HepG2 (cell line): ENCODE measurements around the gene RASGRP4. TPM values are rescaled to one million over a fixed set of nuclear protein-coding genes. Genes with fewer than 3 reads are reported as not detected.

ENCODE experiments used
- ATAC-seq: fragments of 200-7000 bp; cut with Tn5 transposase; 3 replicates; pipeline ENCODE4 v1.9.1; 2020; ENCODE audit warnings: mild to moderate bottlenecking, moderate library complexity
- BruUV-seq: library from RNA; stranded (reverse); fragments of 400-500 nt; replicated peaks from 2 replicates; lab custom pipeline; 2021; lab: Mats Ljungman, UMichigan
- CTCF ChIA-PET: fragments of 300-600 bp; formaldehyde crosslinking; extraction: SDS; loops from one replicate; lab custom pipeline; 2021; ENCODE audit warnings: low total read pairs, inconsistent platforms, low intra/inter-chr PET ratio; lab: Yijun Ruan, JAX
- POLR2A ChIA-PET: fragments of 350-600 bp; sonication (Branson Sonifier 250); formaldehyde crosslinking; loops from one replicate; lab custom pipeline; 2020; ENCODE audit warnings: antibody characterized with exemption, inconsistent platforms; lab: Yijun Ruan, JAX
- DNase-seq: peaks from one replicate; pipeline ENCODE4 v3.0.0-alpha.2; 2015; ENCODE audit warnings: low spot score
- FAIRE-seq: peaks from 3 replicates; lab custom pipeline; 2011; peaks lifted over from hg19 to GRCh38; lab: Jason Lieb, UNC
- H2AFZ ChIP-seq: one replicate; pipeline ENCODE4 v1.6.1; 2011; ENCODE audit warnings: low read length, inconsistent platforms
- H3K27ac ChIP-seq: fragments of 300-600 bp; 3 replicates; pipeline ENCODE4 v1.8.0; 2011; ENCODE audit warnings: mixed run types, mild to moderate bottlenecking, mixed read lengths, low read length, inconsistent platforms; ENCODE audit not compliant: insufficient read depth; ENCODE audit errors: extremely low read length
- H3K27me3 ChIP-seq, 2 experiments: fragments of 200-600 bp in 1 of 2; 2 replicates in 1 of 2; 3 replicates in 1 of 2; pipeline versions ENCODE4 v1.6.0 to v1.8.0; 2011; ENCODE audit warnings: low read length in 2 of 2, mild to moderate bottlenecking in 2 of 2, moderate library complexity in 2 of 2, inconsistent platforms in 1 of 2; ENCODE audit not compliant: insufficient read depth in 2 of 2, control insufficient read depth in 1 of 2
- H3K36me3 ChIP-seq, 2 experiments: fragments of 200-600 bp in 1 of 2; replicated peaks in 1 of 2; 2 replicates in 1 of 2; 3 replicates in 1 of 2; pipeline versions ENCODE4 v1.5.1 to v1.8.0; 2011; ENCODE audit warnings: low read length in 2 of 2, inconsistent platforms in 1 of 2; ENCODE audit not compliant: insufficient read depth in 2 of 2, control insufficient read depth in 1 of 2
- H3K4me1 ChIP-seq: 2 replicates; pipeline ENCODE4 v1.5.1; 2012; ENCODE audit warnings: low read length, inconsistent platforms; ENCODE audit not compliant: insufficient read depth
- H3K4me2 ChIP-seq: 2 replicates; pipeline ENCODE4 v1.6.0; 2011; ENCODE audit warnings: low read depth, low read length, inconsistent platforms
- H3K4me3 ChIP-seq, 3 experiments: fragments of 200-600 bp in 1 of 3; sonication (generic), shearing (Covaris generic) in 1 of 3; replicated peaks in 1 of 3; 2 replicates each; pipeline ENCODE4 v1.5.1; 2011 to 2016; ENCODE audit warnings: low read length in 3 of 3, inconsistent platforms in 2 of 3, low read depth in 2 of 3, mild to moderate bottlenecking in 2 of 3, control low read depth in 1 of 3, mixed read lengths in 1 of 3; ENCODE audit not compliant: insufficient read depth in 1 of 3
- H3K79me2 ChIP-seq: one replicate; pipeline ENCODE4 v1.6.1; 2011; ENCODE audit warnings: low read length, inconsistent platforms; ENCODE audit not compliant: insufficient read depth
- H3K9ac ChIP-seq: 2 replicates; pipeline ENCODE4 v1.6.0; 2011; ENCODE audit warnings: mild to moderate bottlenecking, low read depth, low read length, inconsistent platforms; ENCODE audit not compliant: insufficient read depth
- H3K9me3 ChIP-seq: 2 replicates; pipeline ENCODE4 v1.5.1; 2012; ENCODE audit warnings: mild to moderate bottlenecking, low read length
- H4K20me1 ChIP-seq: 2 replicates; pipeline ENCODE4 v1.6.0; 2011; ENCODE audit warnings: inconsistent platforms, mild to moderate bottlenecking, low read length, moderate library complexity; ENCODE audit not compliant: insufficient read depth
- ARNTL ChIP-seq: sonication (generic); formaldehyde crosslinking; IDR thresholded peaks from 2 replicates; pipeline ENCODE4 v1.4.0; 2020; ENCODE audit warnings: mild to moderate bottlenecking, missing genetic modification reagents
- ELF3 ChIP-seq: IDR thresholded peaks from 2 replicates; pipeline ENCODE4 v1.6.1; 2016; ENCODE audit warnings: missing genetic modification reagents, missing compliant biosample characterization
- GATAD2A ChIP-seq: IDR thresholded peaks from 2 replicates; pipeline ENCODE4 v1.6.1; 2016
- KAT2B ChIP-seq: fragments of 150-350 bp; IDR thresholded peaks from 2 replicates; pipeline ENCODE4 v1.6.1; 2014; ENCODE audit warnings: low read depth, low read length, borderline replicate concordance
- SMAD1 ChIP-seq: sonication (generic); formaldehyde crosslinking; IDR thresholded peaks from 2 replicates; pipeline ENCODE4 v1.4.0; 2020; ENCODE audit warnings: missing genetic modification reagents, low read depth, mild to moderate bottlenecking, borderline replicate concordance
- ZNF331 ChIP-seq: sonication (generic); formaldehyde crosslinking; IDR thresholded peaks from 2 replicates; pipeline ENCODE4 v1.4.0; 2020; ENCODE audit warnings: missing genetic modification reagents
- ZNF333 ChIP-seq: sonication (generic); formaldehyde crosslinking; IDR thresholded peaks from 2 replicates; pipeline ENCODE4 v1.4.0; 2020; ENCODE audit warnings: mild to moderate bottlenecking, missing genetic modification reagents, borderline replicate concordance
- ZNF737 ChIP-seq: sonication (generic); formaldehyde crosslinking; IDR thresholded peaks from 2 replicates; pipeline ENCODE4 v1.5.0; 2020; ENCODE audit warnings: missing genetic modification reagents, mild to moderate bottlenecking, borderline replicate concordance
- WGBS: methylation state at CpG from one replicate; pipeline ENCODE4 v1.1.6; 2017; ENCODE audit warnings: low lambda C conversion rate; 5-methylcytosine and 5-hydroxymethylcytosine counted together
- in situ Hi-C: cut with HindIII; loops from 2 replicates; pipeline ENCODE4 v1.10.0; 2017; ENCODE audit warnings: low pct_unique_long_range_greater_than_20kb; ENCODE audit not compliant: extremely low pct_ligation_motif_present
- intact Hi-C: fragments of 100-400 bp; cut with micrococcal nuclease; formaldehyde crosslinking; loops from one replicate; pipeline ENCODE4 v1.10.0; 2022; ENCODE audit not compliant: unreplicated experiment
- polyA plus RNA-seq, 8 experiments: library from polyadenylated mRNA; depleted of rRNA in 3 of 8; stranded (reverse) in 7 of 8; unstranded in 1 of 8; fragments of >200 nt; fragmentation: Illumina TruSeq in 4 of 8; extraction: Trizol in 4 of 8; gene quantifications; 2 replicates each; pipeline versions ENCODE4 v1.2.1 to v1.2.3, GENCODE V29; 2011 to 2016; ENCODE audit warnings: low read depth in 4 of 8, missing spikeins in 1 of 8, mixed read lengths in 1 of 8; ENCODE audit not compliant: insufficient read depth in 1 of 8
- total RNA-seq, 5 experiments: library from RNA; depleted of rRNA; stranded (reverse); fragments of >200 nt; fragmentation: Illumina TruSeq; extraction: Trizol; gene quantifications; 2 replicates each; pipeline ENCODE4 v1.2.3, GENCODE V29; 2016; ENCODE audit warnings: low read depth in 1 of 5
- TF ChIP-seq, protein P1 (sequence below): sonication (generic); formaldehyde crosslinking; IDR thresholded peaks from 2 replicates; pipeline ENCODE4 v1.4.0; 2020; ENCODE audit warnings: missing genetic modification reagents
- TF ChIP-seq, protein P2 (sequence below): IDR thresholded peaks from 2 replicates; pipeline ENCODE4 v1.6.1; 2016; ENCODE audit warnings: mild to moderate bottlenecking
- TF ChIP-seq, protein P3 (sequence below): sonication (generic); formaldehyde crosslinking; IDR thresholded peaks from 2 replicates; pipeline ENCODE4 v1.5.0; 2020; ENCODE audit warnings: mild to moderate bottlenecking, missing genetic modification reagents
- TF ChIP-seq, protein P4 (sequence below): sonication (generic); formaldehyde crosslinking; IDR thresholded peaks from 2 replicates; pipeline ENCODE4 v1.5.1; 2020; ENCODE audit warnings: mild to moderate bottlenecking, moderate library complexity, missing genetic modification reagents
- TF ChIP-seq, protein P5 (sequence below): conservative IDR thresholded peaks from 2 replicates; pipeline ENCODE4 v1.6.1; 2018; ENCODE audit warnings: missing genetic modification reagents

RASGRP4 gene
- total and polyA plus RNA-seq, 2 of the 13 experiments (the other 11 are each of a cell fraction or from before 2014, with no cell fraction given): not detected

DNA sequence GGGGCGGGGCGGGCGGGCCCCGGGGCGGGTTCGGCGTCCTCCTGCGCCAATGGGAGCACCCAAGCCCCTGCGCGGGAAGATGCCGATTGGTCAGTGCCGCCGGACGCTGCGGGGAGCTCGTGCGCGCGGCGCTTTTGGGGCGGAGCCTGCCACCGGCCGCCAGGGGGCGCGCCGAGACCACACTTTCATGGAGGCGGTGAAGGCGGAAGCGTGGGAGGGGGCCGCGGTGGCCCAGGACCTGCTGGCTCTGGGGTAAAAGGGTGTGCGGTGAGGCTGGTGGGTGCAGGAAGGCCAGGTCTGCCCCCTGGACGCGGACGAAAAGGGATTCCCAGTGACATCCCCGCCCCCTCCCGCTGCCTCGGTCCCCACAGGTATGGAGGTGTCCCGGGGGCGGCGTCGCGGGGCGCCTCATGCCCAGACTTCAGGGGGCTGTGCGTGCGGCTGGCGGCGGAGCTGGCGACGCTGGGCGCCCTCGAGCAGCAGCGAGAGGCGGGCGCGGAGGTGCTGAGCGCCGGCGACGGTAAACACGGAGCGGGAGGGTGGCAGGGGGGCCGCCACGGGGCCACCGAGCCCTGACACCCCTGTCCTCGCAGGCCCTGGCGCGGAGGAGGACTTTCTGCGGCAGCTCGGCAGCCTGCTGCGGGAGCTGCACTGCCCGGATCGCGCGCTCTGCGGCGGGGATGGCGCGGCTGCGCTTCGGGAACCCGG is 22.9 kb downstream of the RASGRP4 start, which contains the start of gene FAM98C (continued):
- TF ChIP-seq, protein P1, sequence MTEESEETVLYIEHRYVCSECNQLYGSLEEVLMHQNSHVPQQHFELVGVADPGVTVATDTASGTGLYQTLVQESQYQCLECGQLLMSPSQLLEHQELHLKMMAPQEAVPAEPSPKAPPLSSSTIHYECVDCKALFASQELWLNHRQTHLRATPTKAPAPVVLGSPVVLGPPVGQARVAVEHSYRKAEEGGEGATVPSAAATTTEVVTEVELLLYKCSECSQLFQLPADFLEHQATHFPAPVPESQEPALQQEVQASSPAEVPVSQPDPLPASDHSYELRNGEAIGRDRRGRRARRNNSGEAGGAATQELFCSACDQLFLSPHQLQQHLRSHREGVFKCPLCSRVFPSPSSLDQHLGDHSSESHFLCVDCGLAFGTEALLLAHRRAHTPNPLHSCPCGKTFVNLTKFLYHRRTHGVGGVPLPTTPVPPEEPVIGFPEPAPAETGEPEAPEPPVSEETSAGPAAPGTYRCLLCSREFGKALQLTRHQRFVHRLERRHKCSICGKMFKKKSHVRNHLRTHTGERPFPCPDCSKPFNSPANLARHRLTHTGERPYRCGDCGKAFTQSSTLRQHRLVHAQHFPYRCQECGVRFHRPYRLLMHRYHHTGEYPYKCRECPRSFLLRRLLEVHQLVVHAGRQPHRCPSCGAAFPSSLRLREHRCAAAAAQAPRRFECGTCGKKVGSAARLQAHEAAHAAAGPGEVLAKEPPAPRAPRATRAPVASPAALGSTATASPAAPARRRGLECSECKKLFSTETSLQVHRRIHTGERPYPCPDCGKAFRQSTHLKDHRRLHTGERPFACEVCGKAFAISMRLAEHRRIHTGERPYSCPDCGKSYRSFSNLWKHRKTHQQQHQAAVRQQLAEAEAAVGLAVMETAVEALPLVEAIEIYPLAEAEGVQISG (CRISPR knock-in tag): peak; percentile 68

DNA sequence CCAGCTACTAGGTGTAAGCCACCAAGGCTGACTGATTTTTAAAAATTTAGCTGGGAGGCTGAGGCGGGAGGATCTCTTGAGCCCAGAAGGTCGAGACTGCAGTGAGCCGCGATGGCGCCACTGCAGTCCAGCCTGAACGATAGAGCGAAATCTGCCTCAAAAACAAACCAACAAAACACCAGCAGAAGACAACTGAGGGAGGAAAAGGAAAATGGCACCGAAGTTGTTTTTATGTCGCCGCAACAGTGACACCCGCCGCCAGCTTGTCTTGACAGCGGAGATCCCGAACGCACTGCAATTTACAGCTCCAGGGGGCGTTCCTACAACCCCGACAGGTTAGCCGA is 23.4 kb downstream of the RASGRP4 start:
- intact Hi-C loops: loop anchor here (5.0 kb wide), 1 partner anchor 230 kb away; no protein-coding TSS in a partner anchor
- H3K4me3 ChIP-seq: peak overlapping the region in 2 of 3 experiments; percentile 27 to 86; a peak in 3 of 6 replicates
- TF ChIP-seq SMAD1 (no peak), ZNF737 (no peak), ZNF333 (no peak), ZNF331 (CRISPR knock-in tag) (no peak), GATAD2A (CRISPR knock-in tag) (0 out of 2 replicates have a peak, but pooled peaks have one; percentile 25), KAT2B (no peak), ARNTL (no peak), ELF3 (CRISPR knock-in tag) (no peak)
- TF ChIP-seq, protein P2, sequence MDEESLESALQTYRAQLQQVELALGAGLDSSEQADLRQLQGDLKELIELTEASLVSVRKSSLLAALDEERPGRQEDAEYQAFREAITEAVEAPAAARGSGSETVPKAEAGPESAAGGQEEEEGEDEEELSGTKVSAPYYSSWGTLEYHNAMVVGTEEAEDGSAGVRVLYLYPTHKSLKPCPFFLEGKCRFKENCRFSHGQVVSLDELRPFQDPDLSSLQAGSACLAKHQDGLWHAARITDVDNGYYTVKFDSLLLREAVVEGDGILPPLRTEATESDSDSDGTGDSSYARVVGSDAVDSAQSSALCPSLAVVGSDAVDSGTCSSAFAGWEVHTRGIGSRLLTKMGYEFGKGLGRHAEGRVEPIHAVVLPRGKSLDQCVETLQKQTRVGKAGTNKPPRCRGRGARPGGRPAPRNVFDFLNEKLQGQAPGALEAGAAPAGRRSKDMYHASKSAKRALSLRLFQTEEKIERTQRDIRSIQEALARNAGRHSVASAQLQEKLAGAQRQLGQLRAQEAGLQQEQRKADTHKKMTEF (CRISPR knock-in tag): no peak
- TF ChIP-seq, protein P3, sequence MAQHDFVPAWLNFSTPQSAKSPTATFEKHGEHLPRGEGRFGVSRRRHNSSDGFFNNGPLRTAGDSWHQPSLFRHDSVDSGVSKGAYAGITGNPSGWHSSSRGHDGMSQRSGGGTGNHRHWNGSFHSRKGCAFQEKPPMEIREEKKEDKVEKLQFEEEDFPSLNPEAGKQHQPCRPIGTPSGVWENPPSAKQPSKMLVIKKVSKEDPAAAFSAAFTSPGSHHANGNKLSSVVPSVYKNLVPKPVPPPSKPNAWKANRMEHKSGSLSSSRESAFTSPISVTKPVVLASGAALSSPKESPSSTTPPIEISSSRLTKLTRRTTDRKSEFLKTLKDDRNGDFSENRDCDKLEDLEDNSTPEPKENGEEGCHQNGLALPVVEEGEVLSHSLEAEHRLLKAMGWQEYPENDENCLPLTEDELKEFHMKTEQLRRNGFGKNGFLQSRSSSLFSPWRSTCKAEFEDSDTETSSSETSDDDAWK: no peak
- TF ChIP-seq, protein P4, sequence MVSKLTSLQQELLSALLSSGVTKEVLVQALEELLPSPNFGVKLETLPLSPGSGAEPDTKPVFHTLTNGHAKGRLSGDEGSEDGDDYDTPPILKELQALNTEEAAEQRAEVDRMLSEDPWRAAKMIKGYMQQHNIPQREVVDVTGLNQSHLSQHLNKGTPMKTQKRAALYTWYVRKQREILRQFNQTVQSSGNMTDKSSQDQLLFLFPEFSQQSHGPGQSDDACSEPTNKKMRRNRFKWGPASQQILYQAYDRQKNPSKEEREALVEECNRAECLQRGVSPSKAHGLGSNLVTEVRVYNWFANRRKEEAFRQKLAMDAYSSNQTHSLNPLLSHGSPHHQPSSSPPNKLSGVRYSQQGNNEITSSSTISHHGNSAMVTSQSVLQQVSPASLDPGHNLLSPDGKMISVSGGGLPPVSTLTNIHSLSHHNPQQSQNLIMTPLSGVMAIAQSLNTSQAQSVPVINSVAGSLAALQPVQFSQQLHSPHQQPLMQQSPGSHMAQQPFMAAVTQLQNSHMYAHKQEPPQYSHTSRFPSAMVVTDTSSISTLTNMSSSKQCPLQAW: 0 out of 2 replicates have a peak, but pooled peaks have one; percentile 15
- TF ChIP-seq, protein P5, sequence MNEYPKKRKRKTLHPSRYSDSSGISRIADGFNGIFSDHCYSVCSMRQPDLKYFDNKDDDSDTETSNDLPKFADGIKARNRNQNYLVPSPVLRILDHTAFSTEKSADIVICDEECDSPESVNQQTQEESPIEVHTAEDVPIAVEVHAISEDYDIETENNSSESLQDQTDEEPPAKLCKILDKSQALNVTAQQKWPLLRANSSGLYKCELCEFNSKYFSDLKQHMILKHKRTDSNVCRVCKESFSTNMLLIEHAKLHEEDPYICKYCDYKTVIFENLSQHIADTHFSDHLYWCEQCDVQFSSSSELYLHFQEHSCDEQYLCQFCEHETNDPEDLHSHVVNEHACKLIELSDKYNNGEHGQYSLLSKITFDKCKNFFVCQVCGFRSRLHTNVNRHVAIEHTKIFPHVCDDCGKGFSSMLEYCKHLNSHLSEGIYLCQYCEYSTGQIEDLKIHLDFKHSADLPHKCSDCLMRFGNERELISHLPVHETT (CRISPR knock-in tag): no peak

More for the DNA sequence above, 23.4 kb downstream of the RASGRP4 start:
- DNase-seq: no peak
- Histone ChIP-seq H3K9ac (peak overlapping the region; percentile 37), H2AFZ (peak overlapping the region; percentile 70), H3K4me1 (no peaks in the 10 kb centered on the region), H3K9me3 (no peaks in the 10 kb centered on the region), H3K27me3 (peaks cover 5 to 17% of the 10 kb centered on the region in 2 experiments; a peak in 3 of 5 replicates), H3K36me3 (no peaks in the 10 kb centered on the region), H3K27ac (no peak overlapping the region), H3K4me2 (peak overlapping the region; percentile 89), H3K79me2 (no peaks in the 10 kb centered on the region), H4K20me1 (no peaks in the 10 kb centered on the region)
- FAIRE-seq: peak; percentile 71
- 4% methylated on average over 9 of the region's 18 CpGs for WGBS
- ChIA-PET CTCF (interaction anchor here (0.8 to 1.3 kb wide), 3 partner anchors 39 to 172 kb away, joined by 4 to 5 read pairs (median 4); no protein-coding TSS in a partner anchor), POLR2A (interaction anchor here (0.6 to 2.7 kb wide), 14 partner anchors 8 to 623 kb away, joined by 3 to 30 read pairs (median 6); partner anchors contain the start of genes ACTN4, EIF3K, GGN and MRPS12)
- in situ Hi-C loops: no loop called here
- no peak for ATAC-seq
- no TSS peak for BruUV-seq
